HCT116 (cell line): ENCODE results near the gene ESRRB. TPM values are rescaled to one million over a fixed set of nuclear protein-coding genes. Genes with fewer than 3 reads are reported as not detected.

Experiments used
- ATAC-seq: fragments of 200-7000 bp; cut with Tn5 transposase; 2 replicates; pipeline ENCODE4 v1.9.1; 2020; ENCODE audit warnings: mild to moderate bottlenecking, moderate library complexity
- BruUV-seq: library from RNA; stranded (reverse); fragments of 400-500 nt; replicated peaks from 2 replicates; lab custom pipeline; 2021; lab: Mats Ljungman, UMichigan
- CTCF ChIA-PET: fragments of 300-600 bp; sonication (Branson Sonifier 250); formaldehyde crosslinking; loops from one replicate; lab custom pipeline; 2021; ENCODE audit warnings: antibody characterized with exemption; lab: Charles Lee
- POLR2A ChIA-PET: fragments of 300-600, 350-600 bp; sonication (Branson Sonifier 250); formaldehyde crosslinking; loops from one replicate; lab custom pipeline; 2021; ENCODE audit warnings: antibody characterized with exemption; lab: Charles Lee
- RAD21 ChIA-PET, 2 experiments: fragments of 300-600 bp; sonication (Branson Sonifier 250); formaldehyde crosslinking; loops; one replicate each; lab custom pipeline; 2023; ENCODE audit warnings: low total read pairs in 2 of 2; ENCODE audit not compliant: uncharacterized antibody in 2 of 2, unreplicated experiment in 2 of 2, low non-redundant PET in 1 of 2; lab: Charles Lee
- DNase-seq: peaks from one replicate; pipeline ENCODE4 v3.0.0-alpha.2; 2010; ENCODE audit warnings: low read depth, low spot score
- H2AFZ ChIP-seq: fragments of 200-600 bp; shearing (Covaris generic), sonication (generic); 2 replicates; pipeline ENCODE4 v1.6.1; 2017; ENCODE audit warnings: low read depth, mixed run types, mixed read lengths, antibody characterized with exemption, low read length; ENCODE audit not compliant: poor library complexity, severe bottlenecking
- H3K27ac ChIP-seq: 2 replicates; pipeline ENCODE4 v1.5.1; 2012; ENCODE audit warnings: low read depth, low read length
- H3K27me3 ChIP-seq: fragments of 200-600 bp; sonication (generic); 2 replicates; pipeline ENCODE4 v1.6.1; 2016; ENCODE audit warnings: mixed run types, low read length, mixed read lengths; ENCODE audit not compliant: insufficient read depth
- H3K36me3 ChIP-seq, 2 experiments: fragments of 200-500 bp in 1 of 2; fragments of 200-600 bp in 1 of 2; sonication (Bioruptor generic) in 1 of 2; sonication (generic) in 1 of 2; 2 replicates each; pipeline versions ENCODE4 v1.5.1 to v1.6.1; 2014 to 2016; ENCODE audit warnings: low read length in 2 of 2, inconsistent platforms in 1 of 2, mixed read lengths in 1 of 2, mixed run types in 1 of 2; ENCODE audit not compliant: insufficient read depth in 2 of 2, control insufficient read depth in 1 of 2
- H3K4me1 ChIP-seq, 2 experiments: fragments of 200-600 bp in 1 of 2; sonication (generic) in 1 of 2; 2 replicates each; pipeline versions ENCODE4 v1.5.1 to v1.6.1; 2012 to 2017; ENCODE audit warnings: low read length in 2 of 2, inconsistent platforms in 1 of 2, mild to moderate bottlenecking in 1 of 2, mixed read lengths in 1 of 2, mixed run types in 1 of 2, moderate library complexity in 1 of 2; ENCODE audit not compliant: insufficient read depth in 2 of 2, control insufficient read depth in 1 of 2
- H3K4me2 ChIP-seq: fragments of 200-600 bp; sonication (generic); 2 replicates; pipeline ENCODE4 v1.6.1; 2017; ENCODE audit warnings: mixed run types, low read length, mixed read lengths
- H3K4me3 ChIP-seq, 2 experiments: fragments of 200-600 bp in 1 of 2; sonication (generic) in 1 of 2; replicated peaks in 1 of 2; 2 replicates each; pipeline ENCODE4 v1.5.1; 2011 to 2016; ENCODE audit warnings: low read length in 2 of 2, control low read depth in 1 of 2, low read depth in 1 of 2, mild to moderate bottlenecking in 1 of 2, mixed read lengths in 1 of 2, mixed run types in 1 of 2
- H3K79me2 ChIP-seq: fragments of 200-600 bp; sonication (generic); 2 replicates; pipeline ENCODE4 v1.6.1; 2017; ENCODE audit warnings: mild to moderate bottlenecking, mixed run types, low read length, moderate library complexity, mixed read lengths; ENCODE audit not compliant: insufficient read depth
- H3K9ac ChIP-seq: fragments of 200-600 bp; sonication (generic); 2 replicates; pipeline ENCODE4 v1.6.1; 2016; ENCODE audit warnings: low read length, mixed read lengths
- H3K9me2 ChIP-seq: fragments of 200-600 bp; sonication (generic), shearing (Covaris generic); 2 replicates; pipeline ENCODE4 v1.6.1; 2017; ENCODE audit warnings: mixed run types, mild to moderate bottlenecking, moderate library complexity; ENCODE audit not compliant: insufficient read depth
- H3K9me3 ChIP-seq, 2 experiments: fragments of 200-500 bp in 1 of 2; fragments of 200-600 bp in 1 of 2; sonication (Bioruptor generic) in 1 of 2; sonication (generic) in 1 of 2; 2 replicates each; pipeline ENCODE4 v1.6.1; 2014 to 2017; ENCODE audit warnings: low read length in 2 of 2, mixed read lengths in 2 of 2, inconsistent platforms in 1 of 2, low read depth in 1 of 2, mild to moderate bottlenecking in 1 of 2, mixed run types in 1 of 2, moderate library complexity in 1 of 2; ENCODE audit not compliant: control insufficient read depth in 1 of 2, insufficient read depth in 1 of 2
- H4K20me1 ChIP-seq: fragments of 200-600 bp; sonication (generic), shearing (Covaris generic); 2 replicates; pipeline ENCODE4 v1.6.1; 2017; ENCODE audit warnings: mixed run types, mild to moderate bottlenecking, moderate library complexity; ENCODE audit not compliant: insufficient read depth
- CEBPB ChIP-seq: IDR thresholded peaks from 2 replicates; pipeline ENCODE4 v1.6.1; 2012; ENCODE audit warnings: low read depth
- EZH2phosphoT487 ChIP-seq: fragments of 200-600 bp; IDR thresholded peaks from 2 replicates; pipeline ENCODE4 v1.6.1; 2018; ENCODE audit warnings: antibody characterized with exemption, borderline replicate concordance
- FOSL1 ChIP-seq: IDR thresholded peaks from 2 replicates; pipeline ENCODE4 v1.6.1; 2012; ENCODE audit warnings: low read depth
- POLR2A ChIP-seq: IDR thresholded peaks from 2 replicates; pipeline ENCODE4 v1.7.0; 2011; ENCODE audit warnings: borderline replicate concordance; ENCODE audit not compliant: insufficient read depth, insufficient read length; ENCODE audit errors: extremely low read depth
- POLR2AphosphoS5 ChIP-seq: IDR thresholded peaks from 2 replicates; pipeline ENCODE4 v1.6.1; 2011; ENCODE audit warnings: mild to moderate bottlenecking, low read depth, low read length, moderate library complexity
- RAD21 ChIP-seq: IDR thresholded peaks from 2 replicates; pipeline ENCODE4 v1.6.1; 2012; ENCODE audit warnings: low read depth, mild to moderate bottlenecking
- SIN3A ChIP-seq: IDR thresholded peaks from 2 replicates; pipeline ENCODE4 v1.6.1; 2012; ENCODE audit warnings: low read depth
- SP1 ChIP-seq: IDR thresholded peaks from 2 replicates; pipeline ENCODE4 v1.6.1; 2012; ENCODE audit warnings: low read depth
- SRF ChIP-seq: IDR thresholded peaks from 2 replicates; pipeline ENCODE4 v1.6.1; 2012; ENCODE audit warnings: low read depth
- TCF7L2 ChIP-seq: IDR thresholded peaks from 2 replicates; pipeline ENCODE4 v1.7.0; 2011; ENCODE audit warnings: borderline replicate concordance, inconsistent platforms; ENCODE audit not compliant: insufficient read depth, insufficient read length; ENCODE audit errors: extremely low read depth
- ZFX ChIP-seq: fragments of 450-650 bp; IDR thresholded peaks from 2 replicates; pipeline ENCODE4 v1.6.1; 2017
- intact Hi-C: fragments of 100-400 bp; cut with micrococcal nuclease; formaldehyde crosslinking; loops from 2 replicates; pipeline ENCODE4 v1.10.0; 2022
- total RNA-seq: library from RNA; stranded (reverse); gene quantifications from one replicate; pipeline ENCODE4 v1.2.1, GENCODE V29; 2021; ENCODE audit not compliant: unreplicated experiment
- TF ChIP-seq, protein P1 (sequence below): IDR thresholded peaks from 2 replicates; pipeline ENCODE4 v1.6.1; 2011; ENCODE audit warnings: mild to moderate bottlenecking, low read length, moderate library complexity; ENCODE audit not compliant: insufficient replicate concordance; ENCODE audit errors: extremely low read depth

Gene ESRRB
- total RNA-seq, 1 experiment from 2014 or later = 1.9 TPM

DNA sequence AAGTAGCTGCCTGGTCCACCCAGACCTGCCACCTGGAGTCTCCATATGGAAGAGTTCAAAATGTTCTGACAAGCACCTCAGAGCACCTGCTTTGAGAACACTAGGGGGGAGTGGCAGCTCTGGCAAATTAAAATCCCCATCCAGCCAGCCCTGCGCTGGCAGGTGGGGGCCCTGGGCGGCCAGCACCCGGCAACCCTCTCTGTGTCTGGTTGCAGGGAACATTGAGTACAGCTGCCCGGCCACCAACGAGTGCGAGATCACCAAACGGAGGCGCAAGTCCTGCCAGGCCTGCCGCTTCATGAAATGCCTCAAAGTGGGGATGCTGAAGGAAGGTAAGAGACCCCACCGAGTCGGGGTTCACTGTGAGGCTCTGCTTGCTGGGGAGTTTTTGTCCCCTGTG, 86.4 kb downstream of the ESRRB start:
- Histone ChIP-seq H3K79me2 (no peaks in the 10 kb centered on the region), H3K36me3 (no peaks in the 10 kb centered on the region), H3K4me3 (no peak overlapping the region), H3K4me1 (no peaks in the 10 kb centered on the region), H3K9me2 (no peaks in the 10 kb centered on the region), H3K27ac (no peak overlapping the region), H3K9ac (no peak overlapping the region), H4K20me1 (no peaks in the 10 kb centered on the region), H2AFZ (no peak overlapping the region), H3K27me3 (no peaks in the 10 kb centered on the region), H3K9me3 (no peaks in the 10 kb centered on the region), H3K4me2 (no peak overlapping the region)
- ChIA-PET POLR2A (no interaction called here), RAD21 (no interaction called here), CTCF (no interaction called here)
- no TSS peak for BruUV-seq
- intact Hi-C loops = no loop called here
- DNase-seq (no peak), ATAC-seq (no peak)
- TF ChIP-seq POLR2A = no peak
- no peak for TF ChIP-seq EZH2phosphoT487
- TF ChIP-seq POLR2AphosphoS5 = no peak
- TF ChIP-seq SIN3A = no peak
- no peak for TF ChIP-seq SRF
- no peak for TF ChIP-seq TCF7L2
- no peak for TF ChIP-seq SP1
- TF ChIP-seq ZFX = no peak
- TF ChIP-seq, protein P1, sequence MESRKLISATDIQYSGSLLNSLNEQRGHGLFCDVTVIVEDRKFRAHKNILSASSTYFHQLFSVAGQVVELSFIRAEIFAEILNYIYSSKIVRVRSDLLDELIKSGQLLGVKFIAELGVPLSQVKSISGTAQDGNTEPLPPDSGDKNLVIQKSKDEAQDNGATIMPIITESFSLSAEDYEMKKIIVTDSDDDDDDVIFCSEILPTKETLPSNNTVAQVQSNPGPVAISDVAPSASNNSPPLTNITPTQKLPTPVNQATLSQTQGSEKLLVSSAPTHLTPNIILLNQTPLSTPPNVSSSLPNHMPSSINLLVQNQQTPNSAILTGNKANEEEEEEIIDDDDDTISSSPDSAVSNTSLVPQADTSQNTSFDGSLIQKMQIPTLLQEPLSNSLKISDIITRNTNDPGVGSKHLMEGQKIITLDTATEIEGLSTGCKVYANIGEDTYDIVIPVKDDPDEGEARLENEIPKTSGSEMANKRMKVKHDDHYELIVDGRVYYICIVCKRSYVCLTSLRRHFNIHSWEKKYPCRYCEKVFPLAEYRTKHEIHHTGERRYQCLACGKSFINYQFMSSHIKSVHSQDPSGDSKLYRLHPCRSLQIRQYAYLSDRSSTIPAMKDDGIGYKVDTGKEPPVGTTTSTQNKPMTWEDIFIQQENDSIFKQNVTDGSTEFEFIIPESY = no peak
- no peak for TF ChIP-seq RAD21
- no peak for TF ChIP-seq FOSL1
- TF ChIP-seq CEBPB = no peak
